SK-N-MC (cell line): ENCODE measurements around the gene MATCAP1.

ENCODE experiments used
- EZH2 ChIP-seq: fragments of 200-600 bp; sonication (generic); IDR thresholded peaks from one replicate; pipeline ENCODE4 v1.6.1; 2017; ENCODE audit warnings: antibody characterized with exemption
- POLR2AphosphoS5 ChIP-seq: IDR thresholded peaks from 2 replicates; pipeline ENCODE4 v1.6.1; 2012; ENCODE audit warnings: mild to moderate bottlenecking, low read depth, low read length, borderline replicate concordance

- TF ChIP-seq EZH2 (no peak), POLR2AphosphoS5 (no peak)
These were observed 27.5 kb downstream of the MATCAP1 start for GRCh38 chr16:67156143-67156844.
